HL-60 (cell line): Measurements from ENCODE around the gene SSC5D.

Experiments used
- GABPA ChIP-seq: IDR thresholded peaks from 2 replicates; pipeline ENCODE4 v1.6.1; 2012; ENCODE audit warnings: low read depth
- POLR2AphosphoS5 ChIP-seq: IDR thresholded peaks from 2 replicates; pipeline ENCODE4 v1.6.1; 2012; ENCODE audit warnings: low read depth
- TF ChIP-seq, protein P1 (sequence below): IDR thresholded peaks from one replicate; pipeline ENCODE4 v1.5.1; 2011; ENCODE audit warnings: low read length, control low read depth, inconsistent platforms; ENCODE audit not compliant: insufficient read depth
- TF ChIP-seq, protein P2 (sequence below): IDR thresholded peaks from 2 replicates; pipeline ENCODE4 v1.6.1; 2012; ENCODE audit warnings: low read depth; ENCODE audit not compliant: insufficient replicate concordance

DNA sequence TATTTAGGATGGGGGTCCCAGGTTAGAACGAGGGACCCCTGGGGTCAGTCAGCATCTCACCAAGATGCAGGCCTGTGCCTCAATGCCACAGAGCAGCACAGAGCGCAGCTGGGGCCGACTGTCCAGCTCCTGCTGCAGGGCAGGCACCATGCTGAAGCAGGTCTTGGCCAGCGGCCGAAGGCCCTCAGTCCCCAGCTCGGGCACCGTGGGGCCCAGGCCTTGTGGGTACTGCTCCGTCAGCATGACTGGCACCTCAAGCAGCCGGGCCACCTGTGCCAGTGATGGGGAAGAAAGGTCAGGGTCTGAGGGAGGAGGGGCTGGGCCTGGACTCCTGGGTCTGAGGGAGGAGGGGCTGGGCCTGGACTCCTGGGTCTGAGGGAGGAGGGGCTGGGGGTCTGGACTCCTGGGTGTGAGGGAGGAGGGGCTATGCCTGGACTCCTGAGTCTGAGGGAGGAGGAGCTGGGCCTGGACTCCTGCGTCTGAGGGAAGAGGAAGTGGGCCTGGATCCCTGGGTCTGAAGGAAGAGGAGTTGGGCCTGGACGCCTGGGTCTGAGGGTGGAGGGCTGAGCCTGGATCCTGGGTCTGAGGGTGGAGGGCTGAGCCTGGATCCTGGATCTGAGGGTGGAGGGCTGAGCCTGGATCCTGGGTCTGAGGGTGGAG is 32.5 kb upstream of the SSC5D start:
- TF ChIP-seq GABPA: no peak
- TF ChIP-seq, protein P1, sequence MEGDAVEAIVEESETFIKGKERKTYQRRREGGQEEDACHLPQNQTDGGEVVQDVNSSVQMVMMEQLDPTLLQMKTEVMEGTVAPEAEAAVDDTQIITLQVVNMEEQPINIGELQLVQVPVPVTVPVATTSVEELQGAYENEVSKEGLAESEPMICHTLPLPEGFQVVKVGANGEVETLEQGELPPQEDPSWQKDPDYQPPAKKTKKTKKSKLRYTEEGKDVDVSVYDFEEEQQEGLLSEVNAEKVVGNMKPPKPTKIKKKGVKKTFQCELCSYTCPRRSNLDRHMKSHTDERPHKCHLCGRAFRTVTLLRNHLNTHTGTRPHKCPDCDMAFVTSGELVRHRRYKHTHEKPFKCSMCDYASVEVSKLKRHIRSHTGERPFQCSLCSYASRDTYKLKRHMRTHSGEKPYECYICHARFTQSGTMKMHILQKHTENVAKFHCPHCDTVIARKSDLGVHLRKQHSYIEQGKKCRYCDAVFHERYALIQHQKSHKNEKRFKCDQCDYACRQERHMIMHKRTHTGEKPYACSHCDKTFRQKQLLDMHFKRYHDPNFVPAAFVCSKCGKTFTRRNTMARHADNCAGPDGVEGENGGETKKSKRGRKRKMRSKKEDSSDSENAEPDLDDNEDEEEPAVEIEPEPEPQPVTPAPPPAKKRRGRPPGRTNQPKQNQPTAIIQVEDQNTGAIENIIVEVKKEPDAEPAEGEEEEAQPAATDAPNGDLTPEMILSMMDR: no peak
- TF ChIP-seq, protein P2, sequence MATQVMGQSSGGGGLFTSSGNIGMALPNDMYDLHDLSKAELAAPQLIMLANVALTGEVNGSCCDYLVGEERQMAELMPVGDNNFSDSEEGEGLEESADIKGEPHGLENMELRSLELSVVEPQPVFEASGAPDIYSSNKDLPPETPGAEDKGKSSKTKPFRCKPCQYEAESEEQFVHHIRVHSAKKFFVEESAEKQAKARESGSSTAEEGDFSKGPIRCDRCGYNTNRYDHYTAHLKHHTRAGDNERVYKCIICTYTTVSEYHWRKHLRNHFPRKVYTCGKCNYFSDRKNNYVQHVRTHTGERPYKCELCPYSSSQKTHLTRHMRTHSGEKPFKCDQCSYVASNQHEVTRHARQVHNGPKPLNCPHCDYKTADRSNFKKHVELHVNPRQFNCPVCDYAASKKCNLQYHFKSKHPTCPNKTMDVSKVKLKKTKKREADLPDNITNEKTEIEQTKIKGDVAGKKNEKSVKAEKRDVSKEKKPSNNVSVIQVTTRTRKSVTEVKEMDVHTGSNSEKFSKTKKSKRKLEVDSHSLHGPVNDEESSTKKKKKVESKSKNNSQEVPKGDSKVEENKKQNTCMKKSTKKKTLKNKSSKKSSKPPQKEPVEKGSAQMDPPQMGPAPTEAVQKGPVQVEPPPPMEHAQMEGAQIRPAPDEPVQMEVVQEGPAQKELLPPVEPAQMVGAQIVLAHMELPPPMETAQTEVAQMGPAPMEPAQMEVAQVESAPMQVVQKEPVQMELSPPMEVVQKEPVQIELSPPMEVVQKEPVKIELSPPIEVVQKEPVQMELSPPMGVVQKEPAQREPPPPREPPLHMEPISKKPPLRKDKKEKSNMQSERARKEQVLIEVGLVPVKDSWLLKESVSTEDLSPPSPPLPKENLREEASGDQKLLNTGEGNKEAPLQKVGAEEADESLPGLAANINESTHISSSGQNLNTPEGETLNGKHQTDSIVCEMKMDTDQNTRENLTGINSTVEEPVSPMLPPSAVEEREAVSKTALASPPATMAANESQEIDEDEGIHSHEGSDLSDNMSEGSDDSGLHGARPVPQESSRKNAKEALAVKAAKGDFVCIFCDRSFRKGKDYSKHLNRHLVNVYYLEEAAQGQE: no peak
- TF ChIP-seq POLR2AphosphoS5: no peak
